Gastroesophageal sphincter (tissue), 4 donors: ENCODE results near the gene HOXB2. TPM values are rescaled to one million over a fixed set of nuclear protein-coding genes. Genes with fewer than 3 reads are reported as not detected.
A peak's percentile ranks its signal among the peaks of the same experiment; 100 is the strongest.

Source experiments
- ATAC-seq: fragments of 150-250 bp; one replicate; pipeline ENCODE4 v1.9.1; 2016; ENCODE audit warnings: mild to moderate bottlenecking, moderate library complexity
- H3K27ac ChIP-seq, 4 donors: fragments of 200-600 bp; sonication (generic) in 3 of 4; 1 replicate in 3 of 4; 2 replicates in 1 of 4; pipeline ENCODE4 v1.5.1; 2016 to 2019
- H3K27me3 ChIP-seq: fragments of 200-600 bp; sonication (generic); one replicate; pipeline ENCODE4 v1.5.1; 2019
- H3K36me3 ChIP-seq, 2 donors: fragments of 200-600 bp; sonication (generic); one replicate each; pipeline ENCODE4 v1.5.1; 2019; ENCODE audit warnings: control low read depth in 1 of 2
- H3K4me1 ChIP-seq, 3 donors: fragments of 200-600 bp; sonication (generic); 1 replicate in 2 of 3; 2 replicates in 1 of 3; pipeline ENCODE4 v1.5.1; 2016 to 2019; ENCODE audit warnings: control low read depth in 2 of 3
- H3K4me3 ChIP-seq, 2 donors: fragments of 200-600 bp; sonication (generic); one replicate each; pipeline ENCODE4 v1.5.1; 2019; ENCODE audit warnings: mild to moderate bottlenecking in 1 of 2, moderate library complexity in 1 of 2
- H3K9me3 ChIP-seq, 3 donors: fragments of 200-600 bp; sonication (generic); one replicate each; pipeline ENCODE4 v1.5.1; 2017 to 2019; ENCODE audit warnings: control low read depth in 2 of 3
- CTCF ChIP-seq, 4 experiments: fragments of 200-600 bp in 2 of 4; fragments of 450-650 bp in 2 of 4; sonication (generic) in 1 of 4; IDR thresholded peaks; one replicate each; pipeline ENCODE4 v1.5.1; 2017 to 2019; ENCODE audit warnings: antibody characterized with exemption in 4 of 4, mild to moderate bottlenecking in 2 of 4, moderate library complexity in 2 of 4
- EP300 ChIP-seq: sonication (generic); formaldehyde crosslinking; IDR thresholded peaks from one replicate; pipeline ENCODE4 v1.6.1; 2017; ENCODE audit warnings: antibody characterized with exemption, mild to moderate bottlenecking
- POLR2A ChIP-seq, 2 donors: fragments of 450-650 bp; IDR thresholded peaks; one replicate each; pipeline ENCODE4 v1.6.1; 2017; ENCODE audit warnings: antibody characterized with exemption in 2 of 2, mild to moderate bottlenecking in 2 of 2, moderate library complexity in 1 of 2
- POLR2AphosphoS5 ChIP-seq: sonication (generic); formaldehyde crosslinking; IDR thresholded peaks from one replicate; pipeline ENCODE4 v1.6.1; 2017; ENCODE audit warnings: antibody characterized with exemption
- WGBS, 2 donors: methylation state at CpG; one replicate each; pipeline ENCODE4 v1.1.5; 2018; ENCODE audit warnings: low coverage in 1 of 2; 5-methylcytosine and 5-hydroxymethylcytosine counted together
- total RNA-seq, 4 donors: library from RNA; depleted of rRNA; stranded (reverse); fragments of >200 nt; gene quantifications; one replicate each; pipeline ENCODE4 v1.1.0, GENCODE V29; 2016

The HOXB2 gene
- total RNA-seq, 4 donors from 2014 or later, result 28.7 to 65.2 (median 38.8) TPM

GRCh38 chr17:48570325-48571023 lies 25.6 kb upstream of the HOXB2 start:
- peak; percentile 32 for ATAC-seq
- Histone ChIP-seq H3K4me3 (peak overlapping the region; percentile 27 to 81), H3K36me3 (no peaks in the 10 kb centered on the region), H3K27me3 (no peaks in the 10 kb centered on the region), H3K27ac (peak overlapping the region; percentile 97 to 98 (median 97)), H3K4me1 (peaks cover 20 to 100% (median 38%) of the 10 kb centered on the region in 3 donors), H3K9me3 (no peaks in the 10 kb centered on the region)
- TF ChIP-seq POLR2AphosphoS5 (peak; percentile 20), EP300 (no peak)
- 11 to 12% methylated on average over 9 to 16 of the region's 19 CpGs for WGBS, 2 donors

GRCh38 chr17:48569674-48570324 lies 24.9 kb upstream of the HOXB2 start:
- no peak for ATAC-seq
- Histone ChIP-seq H3K27me3 (no peaks in the 10 kb centered on the region), H3K4me1 (peaks cover 20 to 100% (median 45%) of the 10 kb centered on the region in 3 donors), H3K36me3 (no peaks in the 10 kb centered on the region), H3K9me3 (no peaks in the 10 kb centered on the region), H3K27ac (peak overlapping the region; percentile 97 to 98 (median 97)), H3K4me3 (peak overlapping the region; percentile 27 to 81)
- TF ChIP-seq EP300, result no peak
- no peak for TF ChIP-seq POLR2A (IDR thresholded peaks at IDR 0.05)
- TF ChIP-seq CTCF (IDR thresholded peaks at IDR 0.05), result peak in 3 of 4 experiments; percentile 32 to 41 (median 33)
- TF ChIP-seq POLR2AphosphoS5, result no peak
- WGBS, 2 donors, result 11 to 25% methylated on average over 4 to 6 of the region's 6 CpGs

- TF ChIP-seq POLR2AphosphoS5 (no peak), POLR2A (IDR thresholded peaks at IDR 0.05) (no peak), CTCF (IDR thresholded peaks at IDR 0.05) (no peak), EP300 (no peak)
- Histone ChIP-seq H3K27ac (peak overlapping the region; percentile 97 to 98 (median 97)), H3K4me3 (peak overlapping the region; percentile 27 to 81)
Observed at GRCh38 chr17:48569240-48569582, 24.3 kb upstream of the HOXB2 start.

GRCh38 chr17:48568499-48569239 lies 23.8 kb upstream of the HOXB2 start:
- H3K4me3 ChIP-seq, result peak overlapping the region; percentile 27 to 81
- TF ChIP-seq EP300 (no peak), POLR2AphosphoS5 (peak; percentile 10)
- peak overlapping the region; percentile 97 to 98 (median 97) for H3K27ac ChIP-seq
- H3K9me3 ChIP-seq, result no peaks in the 10 kb centered on the region
- H3K36me3 ChIP-seq, result no peaks in the 10 kb centered on the region
- no peaks in the 10 kb centered on the region for H3K27me3 ChIP-seq
- peaks cover 20 to 100% (median 48%) of the 10 kb centered on the region in 3 donors for H3K4me1 ChIP-seq
- ATAC-seq, result no peak
- 5 to 9% methylated on average over 19 to 32 of the region's 33 CpGs for WGBS, 2 donors

More at GRCh38 chr17:48569240-48569582, 24.3 kb upstream of the HOXB2 start:
- Histone ChIP-seq H3K4me1 (peaks cover 20 to 100% (median 45%) of the 10 kb centered on the region in 3 donors), H3K27me3 (no peaks in the 10 kb centered on the region), H3K36me3 (no peaks in the 10 kb centered on the region), H3K9me3 (no peaks in the 10 kb centered on the region)
- no peak for ATAC-seq
- 0 to 7% methylated on average over 1 to 3 of the region's 3 CpGs for WGBS, 2 donors

- peak overlapping the region; percentile 97 to 98 (median 97) for H3K27ac ChIP-seq
- H3K4me3 ChIP-seq, result peak overlapping the region; percentile 27 to 81
- no peak for ATAC-seq
- no peaks in the 10 kb centered on the region for H3K9me3 ChIP-seq
- TF ChIP-seq CTCF (IDR thresholded peaks at IDR 0.05), result no peak
- no peak for TF ChIP-seq POLR2A (IDR thresholded peaks at IDR 0.05)
- no peak for TF ChIP-seq EP300
- TF ChIP-seq POLR2AphosphoS5, result no peak
- H3K4me1 ChIP-seq, result peaks cover 18 to 100% (median 53%) of the 10 kb centered on the region in 3 donors
- H3K36me3 ChIP-seq, result no peaks in the 10 kb centered on the region
- 31% methylated on average over 2 of the region's 2 CpGs; no CpG with 5 or more reads in 1 of the 2 donors for WGBS, 2 donors
- H3K27me3 ChIP-seq, result no peaks in the 10 kb centered on the region
Observed at GRCh38 chr17:48567646-48568354, 22.9 kb upstream of the HOXB2 start.
